ENCODE measurements around the gene OGN.

Gene OGN

DNA sequence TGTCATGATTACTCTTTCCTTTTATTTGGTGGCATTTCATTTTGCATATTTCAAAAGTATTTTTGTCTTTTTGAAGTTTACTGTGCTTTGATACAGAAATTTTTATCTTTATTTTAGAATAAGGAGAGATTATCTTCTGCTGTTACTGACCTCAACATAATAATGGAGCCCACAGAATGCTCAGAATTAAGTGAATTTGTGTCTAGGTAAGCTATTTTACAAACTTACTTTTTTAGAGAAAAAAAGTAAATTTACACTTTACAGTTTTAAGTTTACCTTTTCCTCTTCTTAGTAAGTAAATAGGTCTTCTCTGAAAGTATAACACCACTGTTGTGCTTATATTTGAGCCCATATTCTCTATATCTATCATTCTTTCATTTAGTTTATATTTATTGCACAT is 58.8 kb downstream of the OGN start:
- 0 out of 2 replicates have a peak, but pooled peaks cover 5% of the 10 kb centered on the region for H3K36me3 ChIP-seq (ENCODE audit: control insufficient read depth, insufficient read depth, low read length)
- H3K9ac ChIP-seq (ENCODE audit: low read length) = no peak overlapping the region
- H3K9me3 ChIP-seq (ENCODE audit: control insufficient read depth, insufficient read depth, low read depth, low read length) = peaks cover 4% of the 10 kb centered on the region; the same call in 1 of the 2 replicates

DNA sequence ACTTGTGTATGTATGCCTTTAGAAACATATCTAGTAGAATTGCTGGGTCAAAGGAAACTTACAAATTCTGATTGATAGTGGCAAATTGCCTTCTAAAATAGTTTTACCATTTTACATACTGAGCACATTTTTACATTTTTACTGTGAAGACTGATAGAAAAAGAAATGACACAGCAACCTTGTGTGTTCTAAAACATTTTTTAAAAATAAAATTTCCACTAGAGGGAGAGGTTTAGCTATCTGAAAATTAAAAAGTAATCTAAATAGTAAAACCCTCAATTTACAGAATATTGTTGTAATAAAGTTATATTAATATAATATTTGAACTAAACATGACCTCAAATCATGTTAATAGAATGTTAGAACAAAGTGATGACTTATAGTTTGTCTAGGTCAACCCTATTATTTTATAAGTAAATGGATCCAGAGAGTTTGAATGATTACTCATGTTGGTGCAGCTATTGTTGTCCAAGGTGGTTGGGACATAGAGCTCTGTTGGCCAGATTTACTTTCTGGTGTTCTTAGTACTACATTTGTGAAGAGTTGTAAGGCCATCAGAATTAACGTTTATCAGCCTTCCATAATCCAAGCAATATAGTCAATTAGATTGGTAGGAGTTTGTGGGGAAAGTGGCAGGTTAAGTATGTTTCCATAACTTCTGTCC is 61.4 kb downstream of the OGN start:
- Histone ChIP-seq H3K4me1 (ENCODE audit: control insufficient read depth, insufficient read depth, low read length) (no peaks in the 10 kb centered on the region), H3K4me3 (ENCODE audit: low read depth, low read length) (no peak overlapping the region), H3K9ac (ENCODE audit: low read length) (no peak overlapping the region), H3K36me3 (ENCODE audit: control insufficient read depth, insufficient read depth, low read length) (peaks cover 27% of the 10 kb centered on the region), H3K27ac (ENCODE audit: low read depth, low read length) (no peak overlapping the region), H3K9me3 (ENCODE audit: control insufficient read depth, insufficient read depth, low read depth, low read length) (peaks cover 4% of the 10 kb centered on the region; the same call in 1 of the 2 replicates), H3K27me3 (ENCODE audit: control insufficient read depth, insufficient read depth, low read length) (no peaks in the 10 kb centered on the region)

More for the DNA sequence above, 58.8 kb downstream of the OGN start:
- no peak overlapping the region for H3K27ac ChIP-seq (ENCODE audit: low read depth, low read length)
- no peaks in the 10 kb centered on the region for H3K4me1 ChIP-seq (ENCODE audit: control insufficient read depth, insufficient read depth, low read length)
- H3K4me3 ChIP-seq (ENCODE audit: low read depth, low read length) = no peak overlapping the region
- H3K27me3 ChIP-seq (ENCODE audit: control insufficient read depth, insufficient read depth, low read length) = no peaks in the 10 kb centered on the region

GRCh38 chr9:92341578-92341977 is 62.8 kb downstream of the OGN start:
- H3K9me3 ChIP-seq (ENCODE audit: control insufficient read depth, insufficient read depth, low read depth, low read length) = peaks cover 4% of the 10 kb centered on the region; the same call in 1 of the 2 replicates
- H3K36me3 ChIP-seq (ENCODE audit: control insufficient read depth, insufficient read depth, low read length) = peaks cover 35% of the 10 kb centered on the region
- H3K4me3 ChIP-seq (ENCODE audit: low read depth, low read length) = no peak overlapping the region
- no peak overlapping the region for H3K9ac ChIP-seq (ENCODE audit: low read length)
- no peaks in the 10 kb centered on the region for H3K4me1 ChIP-seq (ENCODE audit: control insufficient read depth, insufficient read depth, low read length)
- no peak overlapping the region for H3K27ac ChIP-seq (ENCODE audit: low read depth, low read length)
- H3K27me3 ChIP-seq (ENCODE audit: control insufficient read depth, insufficient read depth, low read length) = no peaks in the 10 kb centered on the region

GRCh38 chr9:92333282-92333634 is 71.1 kb downstream of the OGN start:
- Histone ChIP-seq H3K27me3 (ENCODE audit: control insufficient read depth, insufficient read depth, low read length) (no peaks in the 10 kb centered on the region), H3K9me3 (ENCODE audit: control insufficient read depth, insufficient read depth, low read depth, low read length) (no peaks in the 10 kb centered on the region), H3K36me3 (ENCODE audit: control insufficient read depth, insufficient read depth, low read length) (peaks cover 14% of the 10 kb centered on the region), H3K27ac (ENCODE audit: low read depth, low read length) (no peak overlapping the region), H3K9ac (ENCODE audit: low read length) (no peak overlapping the region), H3K4me1 (ENCODE audit: control insufficient read depth, insufficient read depth, low read length) (peaks cover 2% of the 10 kb centered on the region; the same call in 1 of the 2 replicates), H3K4me3 (ENCODE audit: low read depth, low read length) (no peak overlapping the region)

Data from HUES6 (cell line).